ENCODE data around the gene DEFB127. TPM values are rescaled to one million over a fixed set of nuclear protein-coding genes. Genes with fewer than 3 reads are reported as not detected.

The DEFB127 gene
- total RNA-seq, 5 donors from 2014 or later (not counting 1 experiment from before 2014, with no cell fraction given): not detected

DNA sequence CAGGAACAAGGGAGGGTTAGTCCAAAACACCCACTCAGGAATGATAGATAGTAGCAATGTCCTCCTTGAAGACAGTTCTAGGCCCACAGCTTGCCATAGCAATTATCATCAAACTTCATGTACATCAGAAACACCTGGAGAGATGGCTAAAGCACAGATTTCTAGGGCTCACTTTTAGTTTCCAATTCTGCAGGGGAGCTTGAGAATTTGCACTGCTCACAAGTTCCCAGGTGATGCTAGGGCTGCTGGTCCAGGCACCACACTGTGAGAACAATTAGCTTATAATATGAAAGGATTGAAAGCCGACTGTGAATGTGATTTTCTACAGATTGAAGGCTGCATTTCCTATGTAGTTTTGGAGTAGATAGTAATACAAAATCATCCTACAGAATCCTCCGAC is 11.4 kb upstream of the DEFB127 start:
- ChIA-PET CTCF (no interaction called here), POLR2A (no interaction called here)
- no peak for DNase-seq
- Mint-ChIP-seq H3K4me3 (no peak overlapping the region), H3K27me3 (peaks cover 36 to 40% of the 10 kb centered on the region in 2 donors), H3K27ac (no peak overlapping the region), H3K4me1 (no peaks in the 10 kb centered on the region), H3K36me3 (no peaks in the 10 kb centered on the region), H3K9me3 (no peaks in the 10 kb centered on the region)
- no CpG with 5 or more reads among the region's 2 CpGs for WGBS (ENCODE audit: insufficient coverage)
- no peak for ATAC-seq (replicated peaks in 1 of 4)
- no peak overlapping the region for H3K27ac ChIP-seq (ENCODE audit: low read length)
- H3K36me3 ChIP-seq (ENCODE audit: control insufficient read depth in 2 of 2, extremely low read depth in 1 of 2, insufficient read depth in 1 of 2, low read length in 1 of 2): no peaks in the 10 kb centered on the region
- no peaks in the 10 kb centered on the region for H3K4me1 ChIP-seq (ENCODE audit: control insufficient read depth in 1 of 2, extremely low read depth in 1 of 2, insufficient read depth in 2 of 2, low read length in 2 of 2)
- no peak overlapping the region for H3K4me3 ChIP-seq (ENCODE audit: control insufficient read depth in 1 of 2, extremely low read depth in 1 of 2, low read length in 1 of 2)
- peaks cover 4 to 16% of the 10 kb centered on the region in 2 experiments for H3K27me3 ChIP-seq (replicated peaks in 1 of 2; ENCODE audit: control insufficient read depth in 2 of 2, extremely low read depth in 1 of 2, insufficient read depth in 2 of 2, low read length in 1 of 2)
- no peaks in the 10 kb centered on the region for H3K9me3 ChIP-seq

GRCh38 chr20:152131-152530 is 5.1 kb upstream of the DEFB127 start:
- Mint-ChIP-seq H3K27me3 (peaks cover 28 to 36% of the 10 kb centered on the region in 2 donors), H3K36me3 (no peaks in the 10 kb centered on the region), H3K4me1 (no peaks in the 10 kb centered on the region), H3K9me3 (no peaks in the 10 kb centered on the region), H3K27ac (no peak overlapping the region), H3K4me3 (no peak overlapping the region)
- ChIA-PET CTCF (no interaction called here), POLR2A (no interaction called here)
- Histone ChIP-seq H3K4me3 (ENCODE audit: control insufficient read depth in 1 of 2, extremely low read depth in 1 of 2, low read length in 1 of 2) (no peak overlapping the region), H3K27ac (ENCODE audit: low read length) (no peak overlapping the region), H3K4me1 (ENCODE audit: control insufficient read depth in 1 of 2, extremely low read depth in 1 of 2, insufficient read depth in 2 of 2, low read length in 2 of 2) (no peaks in the 10 kb centered on the region), H3K27me3 (replicated peaks in 1 of 2; ENCODE audit: control insufficient read depth in 2 of 2, extremely low read depth in 1 of 2, insufficient read depth in 2 of 2, low read length in 1 of 2) (peaks cover 3 to 12% of the 10 kb centered on the region in 2 experiments), H3K9me3 (no peaks in the 10 kb centered on the region), H3K36me3 (ENCODE audit: control insufficient read depth in 2 of 2, extremely low read depth in 1 of 2, insufficient read depth in 1 of 2, low read length in 1 of 2) (no peaks in the 10 kb centered on the region)
- no CpG with 5 or more reads among the region's 1 CpG for WGBS (ENCODE audit: insufficient coverage)
- no peak for DNase-seq
- no peak for ATAC-seq (replicated peaks in 1 of 4)

DNA sequence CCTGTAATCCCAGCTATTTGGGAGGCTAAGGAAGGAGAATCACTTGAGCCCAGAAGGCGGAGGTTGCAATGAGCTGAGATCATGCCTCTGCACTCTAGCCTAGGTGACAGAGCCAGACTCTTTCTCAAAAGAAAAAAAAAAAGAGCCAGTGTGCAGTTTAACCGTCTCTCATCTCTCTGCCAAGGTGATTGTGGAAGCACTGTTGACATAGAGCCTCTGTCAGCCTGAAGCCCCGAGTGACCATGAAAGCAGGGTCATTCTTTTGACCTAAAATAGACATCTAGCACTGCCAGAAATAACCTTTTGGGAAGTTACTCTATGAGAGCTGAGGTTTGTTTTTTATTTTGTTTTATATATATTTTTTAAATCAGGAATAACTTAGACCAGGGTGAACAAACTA is 7.4 kb downstream of the DEFB127 start:
- Mint-ChIP-seq H3K4me1 (peaks cover 0 to 4% (median 3%) of the 10 kb centered on the region in 3 donors), H3K9me3 (no peaks in the 10 kb centered on the region), H3K4me3 (no peak overlapping the region), H3K27ac (no peak overlapping the region), H3K36me3 (no peaks in the 10 kb centered on the region), H3K27me3 (peaks cover 15 to 18% of the 10 kb centered on the region in 2 donors)
- ChIA-PET CTCF (no interaction called here), POLR2A (no interaction called here)
- H3K4me3 ChIP-seq (ENCODE audit: control insufficient read depth in 1 of 2, extremely low read depth in 1 of 2, low read length in 1 of 2): no peak overlapping the region
- no peaks in the 10 kb centered on the region for H3K36me3 ChIP-seq (ENCODE audit: control insufficient read depth in 2 of 2, extremely low read depth in 1 of 2, insufficient read depth in 1 of 2, low read length in 1 of 2)
- no CpG with 5 or more reads among the region's 3 CpGs for WGBS (ENCODE audit: insufficient coverage)
- peaks cover 2% of the 10 kb centered on the region in 2 experiments for H3K27me3 ChIP-seq (replicated peaks in 1 of 2; ENCODE audit: control insufficient read depth in 2 of 2, extremely low read depth in 1 of 2, insufficient read depth in 2 of 2, low read length in 1 of 2)
- DNase-seq (no peak), ATAC-seq (replicated peaks in 1 of 4) (no peak)
- H3K27ac ChIP-seq (ENCODE audit: low read length): no peak overlapping the region
- H3K4me1 ChIP-seq (ENCODE audit: control insufficient read depth in 1 of 2, extremely low read depth in 1 of 2, insufficient read depth in 2 of 2, low read length in 2 of 2): no peaks in the 10 kb centered on the region
- H3K9me3 ChIP-seq: no peaks in the 10 kb centered on the region

GRCh38 chr20:168876-169275 is 11.6 kb downstream of the DEFB127 start:
- ChIA-PET POLR2A (no interaction called here), CTCF (no interaction called here)
- Mint-ChIP-seq H3K9me3 (no peaks in the 10 kb centered on the region), H3K27ac (no peak overlapping the region), H3K4me1 (peaks cover 0 to 4% (median 3%) of the 10 kb centered on the region in 3 donors), H3K27me3 (peaks cover 6 to 9% of the 10 kb centered on the region in 2 donors), H3K4me3 (no peak overlapping the region), H3K36me3 (no peaks in the 10 kb centered on the region)
- H3K27ac ChIP-seq (ENCODE audit: low read length): no peak overlapping the region
- no peaks in the 10 kb centered on the region for H3K9me3 ChIP-seq
- no peaks in the 10 kb centered on the region for H3K36me3 ChIP-seq (ENCODE audit: control insufficient read depth in 2 of 2, extremely low read depth in 1 of 2, insufficient read depth in 1 of 2, low read length in 1 of 2)
- H3K4me1 ChIP-seq (ENCODE audit: control insufficient read depth in 1 of 2, extremely low read depth in 1 of 2, insufficient read depth in 2 of 2, low read length in 2 of 2): no peaks in the 10 kb centered on the region
- no peak overlapping the region for H3K4me3 ChIP-seq (ENCODE audit: control insufficient read depth in 1 of 2, extremely low read depth in 1 of 2, low read length in 1 of 2)
- DNase-seq (no peak), ATAC-seq (replicated peaks in 1 of 4) (no peak)
- 60% methylated on average over 1 of the region's 2 CpGs for WGBS (ENCODE audit: insufficient coverage)
- H3K27me3 ChIP-seq (replicated peaks in 1 of 2; ENCODE audit: control insufficient read depth in 2 of 2, extremely low read depth in 1 of 2, insufficient read depth in 2 of 2, low read length in 1 of 2): peaks cover 4 to 5% of the 10 kb centered on the region in 2 experiments

GRCh38 chr20:184288-184687 is 27.0 kb downstream of the DEFB127 start:
- Histone ChIP-seq H3K36me3 (ENCODE audit: control insufficient read depth in 2 of 2, extremely low read depth in 1 of 2, insufficient read depth in 1 of 2, low read length in 1 of 2) (no peaks in the 10 kb centered on the region), H3K4me1 (ENCODE audit: control insufficient read depth in 1 of 2, extremely low read depth in 1 of 2, insufficient read depth in 2 of 2, low read length in 2 of 2) (no peaks in the 10 kb centered on the region), H3K27ac (ENCODE audit: low read length) (no peak overlapping the region), H3K27me3 (replicated peaks in 1 of 2; ENCODE audit: control insufficient read depth in 2 of 2, extremely low read depth in 1 of 2, insufficient read depth in 2 of 2, low read length in 1 of 2) (no peaks in the 10 kb centered on the region), H3K4me3 (ENCODE audit: control insufficient read depth in 1 of 2, extremely low read depth in 1 of 2, low read length in 1 of 2) (no peak overlapping the region), H3K9me3 (peaks cover 4% of the 10 kb centered on the region)
- Mint-ChIP-seq H3K27ac (no peak overlapping the region), H3K4me3 (no peak overlapping the region), H3K36me3 (no peaks in the 10 kb centered on the region), H3K9me3 (peaks cover 14 to 20% (median 14%) of the 10 kb centered on the region in 3 donors), H3K27me3 (peaks cover 50 to 66% of the 10 kb centered on the region in 2 donors), H3K4me1 (no peaks in the 10 kb centered on the region)
- DNase-seq: no peak
- ChIA-PET POLR2A (no interaction called here), CTCF (no interaction called here)
- WGBS (ENCODE audit: insufficient coverage): no CpG with 5 or more reads among the region's 2 CpGs
- ATAC-seq (replicated peaks in 1 of 4): no peak

DNA sequence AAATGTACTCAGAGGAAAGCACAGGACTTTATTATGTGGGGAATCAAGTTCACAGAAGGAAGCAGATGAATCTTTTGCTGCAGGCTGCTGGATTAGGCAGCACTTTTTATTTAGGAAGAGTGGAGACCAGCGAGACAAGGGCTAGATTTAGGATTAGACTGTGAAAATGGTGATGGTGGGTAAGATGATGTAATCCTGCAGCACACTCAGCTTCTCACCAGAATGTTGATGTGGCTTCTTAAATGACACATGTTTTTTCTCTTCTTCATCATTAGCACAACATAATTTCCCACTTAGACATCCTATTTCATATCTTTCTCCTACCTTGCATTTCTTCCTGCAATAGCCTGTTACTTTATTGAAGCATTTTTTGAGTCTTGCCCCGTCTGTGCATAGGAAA is 30.5 kb downstream of the DEFB127 start:
- POLR2A ChIA-PET: no interaction called here

DNA sequence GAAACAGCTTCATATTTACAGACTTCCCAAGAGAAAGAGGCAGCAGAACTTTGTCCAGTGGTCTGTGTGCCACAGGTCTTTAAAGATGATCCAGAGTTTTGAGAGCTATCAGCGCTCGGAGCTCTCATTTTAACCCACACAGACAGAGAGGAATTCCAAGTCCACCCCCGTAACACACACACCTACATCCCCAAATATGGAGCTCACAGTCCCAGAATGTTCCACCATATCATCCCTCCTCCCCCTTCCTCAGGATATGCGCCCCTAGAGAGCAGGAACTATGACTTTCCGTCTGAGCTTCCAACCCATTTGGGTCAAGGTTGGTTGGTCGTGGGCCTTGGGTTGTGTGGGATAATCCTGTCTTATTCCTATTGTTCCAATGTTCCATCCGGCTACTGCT is 32.4 kb downstream of the DEFB127 start, which contains the start of gene DEFB128:
TSS of gene DEFB128 (minus strand) at position 101 of the 400 bp plus-strand sequence. CDS start at position 13, 88 bp downstream.
- Histone ChIP-seq H3K4me1 (ENCODE audit: control insufficient read depth in 1 of 2, extremely low read depth in 1 of 2, insufficient read depth in 2 of 2, low read length in 2 of 2) (no peaks in the 10 kb centered on the region), H3K27ac (ENCODE audit: low read length) (no peak within 1 kb of the TSS), H3K27me3 (replicated peaks in 1 of 2; ENCODE audit: control insufficient read depth in 2 of 2, extremely low read depth in 1 of 2, insufficient read depth in 2 of 2, low read length in 1 of 2) (peaks cover 0 to 3% of the 10 kb centered on the region in 2 experiments), H3K36me3 (ENCODE audit: control insufficient read depth in 2 of 2, extremely low read depth in 1 of 2, insufficient read depth in 1 of 2, low read length in 1 of 2) (no peaks in the 10 kb centered on the region), H3K9me3 (no peaks in the 10 kb centered on the region), H3K4me3 (ENCODE audit: control insufficient read depth in 1 of 2, extremely low read depth in 1 of 2, low read length in 1 of 2) (no peak within 1 kb of the TSS)
- no peak within 1 kb of the TSS for H3K4me3 Mint-ChIP-seq
- H3K9me3 Mint-ChIP-seq: peaks cover 3 to 6% (median 5%) of the 10 kb centered on the region in 3 donors
- POLR2A ChIA-PET: no interaction called here
- H3K27ac Mint-ChIP-seq: no peak within 1 kb of the TSS
- peaks cover 3% of the 10 kb centered on the region for H3K36me3 Mint-ChIP-seq
- ATAC-seq (replicated peaks in 1 of 4) (no peak), DNase-seq (no peak)
- 83% methylated on average over 3 of the region's 7 CpGs for WGBS (ENCODE audit: insufficient coverage)
- CTCF ChIA-PET: no interaction called here
- H3K4me1 Mint-ChIP-seq: no peaks in the 10 kb centered on the region
- H3K27me3 Mint-ChIP-seq: peaks cover 24 to 53% of the 10 kb centered on the region in 2 donors

More for the DNA sequence above, 30.5 kb downstream of the DEFB127 start:
- Mint-ChIP-seq H3K27ac (no peak overlapping the region), H3K4me3 (no peak overlapping the region), H3K9me3 (peaks cover 14 to 20% (median 14%) of the 10 kb centered on the region in 3 donors), H3K36me3 (peaks cover 3% of the 10 kb centered on the region), H3K27me3 (peaks cover 37 to 66% of the 10 kb centered on the region in 2 donors), H3K4me1 (no peaks in the 10 kb centered on the region)
- no peak for DNase-seq
- Histone ChIP-seq H3K4me3 (ENCODE audit: control insufficient read depth in 1 of 2, extremely low read depth in 1 of 2, low read length in 1 of 2) (no peak overlapping the region), H3K4me1 (ENCODE audit: control insufficient read depth in 1 of 2, extremely low read depth in 1 of 2, insufficient read depth in 2 of 2, low read length in 2 of 2) (no peaks in the 10 kb centered on the region), H3K27me3 (replicated peaks in 1 of 2; ENCODE audit: control insufficient read depth in 2 of 2, extremely low read depth in 1 of 2, insufficient read depth in 2 of 2, low read length in 1 of 2) (peaks cover 0 to 3% of the 10 kb centered on the region in 2 experiments), H3K36me3 (ENCODE audit: control insufficient read depth in 2 of 2, extremely low read depth in 1 of 2, insufficient read depth in 1 of 2, low read length in 1 of 2) (no peaks in the 10 kb centered on the region), H3K9me3 (peaks cover 4% of the 10 kb centered on the region), H3K27ac (ENCODE audit: low read length) (no peak overlapping the region)
- no peak for ATAC-seq (replicated peaks in 1 of 4)
- no CpG with 5 or more reads among the region's 2 CpGs for WGBS (ENCODE audit: insufficient coverage)
- CTCF ChIA-PET: no interaction called here

Data from T-cell (primary cell).